ENCODE data around the gene AKT3.

The AKT3 gene

GRCh38 chr1:243440406-243440805 lies 409.6 kb downstream of the AKT3 start:
- no peaks in the 10 kb centered on the region for H3K36me3 ChIP-seq (ENCODE audit: control insufficient read depth, insufficient read depth, low read length)
- no peak for DNase-seq

GRCh38 chr1:243438815-243439214 lies 411.2 kb downstream of the AKT3 start:
- Histone ChIP-seq H3K4me1 (ENCODE audit: control insufficient read depth, insufficient read depth, low read length, poor library complexity, severe bottlenecking) (no peaks in the 10 kb centered on the region), H3K4me3 (ENCODE audit: insufficient read depth, low read depth, low read length, poor library complexity, severe bottlenecking) (no peak overlapping the region), H3K9me3 (ENCODE audit: control insufficient read depth, low read length) (no peaks in the 10 kb centered on the region), H3K27ac (ENCODE audit: insufficient read depth, low read length, poor library complexity, severe bottlenecking) (no peak overlapping the region), H3K27me3 (replicated peaks; ENCODE audit: control insufficient read depth, insufficient read depth, low read length, poor library complexity, severe bottlenecking) (no peaks in the 10 kb centered on the region), H3K36me3 (ENCODE audit: control insufficient read depth, insufficient read depth, low read length) (no peaks in the 10 kb centered on the region)
- DNase-seq: no peak

More at GRCh38 chr1:243440406-243440805, 409.6 kb downstream of the AKT3 start:
- Histone ChIP-seq H3K4me1 (ENCODE audit: control insufficient read depth, insufficient read depth, low read length, poor library complexity, severe bottlenecking) (no peaks in the 10 kb centered on the region), H3K4me3 (ENCODE audit: insufficient read depth, low read depth, low read length, poor library complexity, severe bottlenecking) (no peak overlapping the region), H3K27ac (ENCODE audit: insufficient read depth, low read length, poor library complexity, severe bottlenecking) (no peak overlapping the region), H3K9me3 (ENCODE audit: control insufficient read depth, low read length) (no peaks in the 10 kb centered on the region), H3K27me3 (replicated peaks; ENCODE audit: control insufficient read depth, insufficient read depth, low read length, poor library complexity, severe bottlenecking) (no peaks in the 10 kb centered on the region)

Measured in effector memory CD4-positive, alpha-beta T cell (primary cell).